SK-N-SH (cell line): Measurements from ENCODE around the gene CLCN2. TPM values are rescaled to one million over a fixed set of nuclear protein-coding genes. Genes with fewer than 3 reads are reported as not detected.

ENCODE experiments used
- CTCF ChIA-PET: fragments of 300-600, 350-600 bp; formaldehyde crosslinking; extraction: SDS; loops from one replicate; lab custom pipeline; 2021; lab: Yijun Ruan, JAX
- POLR2A ChIA-PET: fragments of 350-600 bp; sonication (Branson Sonifier 250); formaldehyde crosslinking; extraction: SDS; loops from one replicate; lab custom pipeline; 2020; ENCODE audit warnings: antibody characterized with exemption, inconsistent platforms; lab: Yijun Ruan, JAX
- DNase-seq: peaks from one replicate; pipeline ENCODE4 v3.0.0; 2012
- H2AFZ ChIP-seq: fragments of 200-600 bp; sonication (generic); 2 replicates; pipeline ENCODE4 v1.8.1; 2016; ENCODE audit warnings: antibody characterized with exemption, mild to moderate bottlenecking, low read depth
- H3F3A ChIP-seq: fragments of 200-600 bp; sonication (generic); replicated peaks from 2 replicates; pipeline ENCODE3; 2016; ENCODE audit warnings: antibody characterized with exemption, mild to moderate bottlenecking; ENCODE audit not compliant: insufficient read depth
- H3K27ac ChIP-seq, 2 experiments: fragments of 200-500 bp in 1 of 2; fragments of 200-600 bp in 1 of 2; sonication (Bioruptor generic) in 1 of 2; sonication (generic), shearing (Covaris generic) in 1 of 2; 2 replicates each; pipeline versions ENCODE4 v1.5.1 to v1.6.1; 2014 to 2016; ENCODE audit warnings: low read depth in 2 of 2, inconsistent platforms in 1 of 2, low read length in 1 of 2, mild to moderate bottlenecking in 1 of 2, mixed read lengths in 1 of 2
- H3K27me3 ChIP-seq: fragments of 200-600 bp; sonication (generic), shearing (Covaris generic); 2 replicates; pipeline ENCODE4 v1.6.1; 2016; ENCODE audit warnings: mixed run types; ENCODE audit not compliant: insufficient read depth
- H3K36me3 ChIP-seq, 2 experiments: fragments of 200-500 bp in 1 of 2; fragments of 200-600 bp in 1 of 2; sonication (Bioruptor generic) in 1 of 2; sonication (generic) in 1 of 2; replicated peaks in 1 of 2; 2 replicates each; pipeline versions ENCODE3 to v1.5.1; 2014 to 2016; ENCODE audit warnings: low read length in 1 of 2, mild to moderate bottlenecking in 1 of 2; ENCODE audit not compliant: insufficient read depth in 2 of 2, control insufficient read depth in 1 of 2
- H3K4me1 ChIP-seq, 2 experiments: fragments of 200-500 bp in 1 of 2; fragments of 200-600 bp in 1 of 2; sonication (Bioruptor generic) in 1 of 2; sonication (generic), shearing (Covaris generic) in 1 of 2; 2 replicates each; pipeline versions ENCODE4 v1.5.1 to v1.6.1; 2014 to 2016; ENCODE audit warnings: low read depth in 1 of 2, low read length in 1 of 2, mixed run types in 1 of 2; ENCODE audit not compliant: insufficient read depth in 2 of 2, control insufficient read depth in 1 of 2
- H3K4me2 ChIP-seq: fragments of 200-600 bp; sonication (generic), shearing (Covaris generic); 2 replicates; pipeline ENCODE4 v1.6.1; 2017; ENCODE audit warnings: mixed run types
- H3K4me3 ChIP-seq, 2 experiments: fragments of 200-500 bp in 1 of 2; fragments of 200-600 bp in 1 of 2; sonication (Bioruptor generic) in 1 of 2; sonication (generic), shearing (Covaris generic) in 1 of 2; 2 replicates each; pipeline versions ENCODE4 v1.5.1 to v1.8.1; 2014 to 2016; ENCODE audit warnings: low read depth in 2 of 2, inconsistent platforms in 1 of 2, low read length in 1 of 2, mild to moderate bottlenecking in 1 of 2, mixed read lengths in 1 of 2, moderate library complexity in 1 of 2
- H3K79me2 ChIP-seq: fragments of 200-600 bp; sonication (generic); 2 replicates; pipeline ENCODE4 v1.8.1; 2017; ENCODE audit warnings: mild to moderate bottlenecking; ENCODE audit not compliant: insufficient read depth
- H3K9ac ChIP-seq: fragments of 200-600 bp; sonication (generic); 2 replicates; pipeline ENCODE4 v1.6.1; 2017; ENCODE audit warnings: mixed run types
- H3K9me2 ChIP-seq: fragments of 200-600 bp; sonication (generic); 2 replicates; pipeline ENCODE4 v1.6.1; 2017; ENCODE audit warnings: mixed run types
- H3K9me3 ChIP-seq: fragments of 200-600 bp; sonication (generic); 2 replicates; pipeline ENCODE4 v1.6.1; 2017; ENCODE audit warnings: mixed run types, mild to moderate bottlenecking, moderate library complexity
- H4K20me1 ChIP-seq: fragments of 200-600 bp; sonication (generic); 2 replicates; pipeline ENCODE4 v1.6.1; 2017; ENCODE audit warnings: mild to moderate bottlenecking, mixed run types; ENCODE audit not compliant: insufficient read depth
- CTCF ChIP-seq: fragments of 200-600 bp; sonication (generic); IDR thresholded peaks from 2 replicates; pipeline ENCODE4 v1.6.1; 2017; ENCODE audit warnings: antibody characterized with exemption, mild to moderate bottlenecking, moderate library complexity
- ELF1 ChIP-seq: IDR thresholded peaks from 2 replicates; pipeline ENCODE4 v1.4.0; 2012
- EP300 ChIP-seq, 2 experiments: IDR thresholded peaks; 2 replicates each; pipeline versions ENCODE4 v1.4.0 to v1.6.1; 2012; ENCODE audit warnings: borderline replicate concordance in 1 of 2, low read depth in 1 of 2, low read length in 1 of 2
- GABPA ChIP-seq: IDR thresholded peaks from 2 replicates; pipeline ENCODE4 v1.4.0; 2012; ENCODE audit warnings: low read depth, mild to moderate bottlenecking
- NRF1 ChIP-seq: IDR thresholded peaks from 2 replicates; pipeline ENCODE4 v1.6.1; 2012; ENCODE audit warnings: low read depth, mild to moderate bottlenecking, low read length
- PBX3 ChIP-seq: IDR thresholded peaks from 2 replicates; pipeline ENCODE4; 2012
- RAD21 ChIP-seq: IDR thresholded peaks from 2 replicates; pipeline ENCODE4 v1.6.1; 2012; ENCODE audit warnings: mild to moderate bottlenecking, low read length
- RCOR1 ChIP-seq: fragments of 150-350 bp; IDR thresholded peaks from 2 replicates; pipeline ENCODE4 v1.6.1; 2017; ENCODE audit warnings: antibody characterized with exemption, low read length
- USF2 ChIP-seq: fragments of 150-350 bp; IDR thresholded peaks from 2 replicates; pipeline ENCODE4 v1.6.1; 2017; ENCODE audit warnings: antibody characterized with exemption, low read length, low read depth, borderline replicate concordance
- YY1 ChIP-seq: IDR thresholded peaks from 2 replicates; pipeline ENCODE4 v1.4.0; 2012; ENCODE audit warnings: low read depth, mild to moderate bottlenecking
- ZBTB33 ChIP-seq: IDR thresholded peaks from 2 replicates; pipeline ENCODE4 v1.4.0; 2012; ENCODE audit warnings: low read depth, borderline replicate concordance
- WGBS: methylation state at CpG from one replicate; pipeline ENCODE4 v1.1.6; 2017; ENCODE audit warnings: low lambda C conversion rate; 5-methylcytosine and 5-hydroxymethylcytosine counted together
- polyA plus RNA-seq, 3 experiments: library from polyadenylated mRNA; depleted of rRNA; stranded (reverse); fragments of >200 nt; gene quantifications; 2 replicates each; pipeline ENCODE4 v1.2.3, GENCODE V29; 2012

The CLCN2 gene
- polyA plus RNA-seq, 1 of the 3 experiments (the other 2 are of a cell fraction), result 9.1 TPM

- WGBS, result 87% methylated on average over 5 of the region's 5 CpGs
- no peak overlapping the region for H3K4me2 ChIP-seq
- POLR2A ChIA-PET, result no interaction called here
Measured at GRCh38 chr3:184372911-184373310, 11.5 kb upstream of the CLCN2 start.

More at GRCh38 chr3:184372911-184373310, 11.5 kb upstream of the CLCN2 start:
- no peak overlapping the region for H3K27ac ChIP-seq
- no peak for DNase-seq
- no peaks in the 10 kb centered on the region for H3K79me2 ChIP-seq
- peaks cover 10 to 16% of the 10 kb centered on the region in 2 experiments for H3K36me3 ChIP-seq
- H3K4me3 ChIP-seq, result no peak overlapping the region
- CTCF ChIA-PET, result interaction anchor here (1.0 to 11.1 kb wide), 13 partner anchors 9 to 413 kb away, joined by 3 to 165 read pairs (median 14); no protein-coding TSS in a partner anchor
- peaks cover 30% of the 10 kb centered on the region for H3F3A ChIP-seq
- no peaks in the 10 kb centered on the region for H3K9me3 ChIP-seq
- H4K20me1 ChIP-seq, result peaks cover 18% of the 10 kb centered on the region
- TF ChIP-seq ELF1 (no peak), RCOR1 (no peak), YY1 (no peak), USF2 (no peak), CTCF (no peak), GABPA (no peak), PBX3 (no peak), EP300 (IDR thresholded peaks at IDR 0.05; ENCODE audit: borderline replicate concordance in 1 of 2, low read depth in 1 of 2, low read length in 1 of 2) (no peak), RAD21 (no peak), NRF1 (no peak), ZBTB33 (no peak)
- H3K9ac ChIP-seq, result no peak overlapping the region
- no peak overlapping the region for H2AFZ ChIP-seq
- H3K9me2 ChIP-seq, result no peaks in the 10 kb centered on the region
- peaks cover 0 to 24% of the 10 kb centered on the region in 2 experiments; a peak in 3 of 4 replicates for H3K4me1 ChIP-seq
- no peaks in the 10 kb centered on the region for H3K27me3 ChIP-seq
